H1 (cell line): ENCODE measurements around the gene PHTF2. TPM values are rescaled to one million over a fixed set of nuclear protein-coding genes. Genes with fewer than 3 reads are reported as not detected.

ENCODE experiments used
- CTCF ChIA-PET: fragments of 300-600 bp; sonication (Branson Sonifier 250); formaldehyde crosslinking; loops from one replicate; lab custom pipeline; 2021; ENCODE audit not compliant: partially characterized antibody; lab: Charles Lee
- POLR2A ChIA-PET: fragments of 300-600 bp; sonication (Branson Sonifier 250); formaldehyde crosslinking; loops from one replicate; lab custom pipeline; 2021; ENCODE audit warnings: inconsistent platforms; ENCODE audit not compliant: partially characterized antibody; lab: Charles Lee
- DNase-seq, 2 experiments: peaks; one replicate each; pipeline versions ENCODE4 v3.0.0 to v3.0.0-alpha.2; 2010 to 2022; ENCODE audit warnings: low spot score in 2 of 2, low read depth in 1 of 2, mixed read lengths in 1 of 2
- FAIRE-seq: peaks from 2 replicates; lab custom pipeline; 2011; peaks lifted over from hg19 to GRCh38; lab: Jason Lieb, UNC
- H2AFZ ChIP-seq: 2 replicates; pipeline ENCODE4 v1.8.1; 2012; ENCODE audit warnings: low read length, inconsistent platforms
- H2AK5ac ChIP-seq: 2 replicates; pipeline ENCODE4 v1.6.1; 2013; ENCODE audit warnings: low read depth, low read length
- H2BK120ac ChIP-seq: replicated peaks from 2 replicates; pipeline ENCODE3; 2013; ENCODE audit warnings: low read depth, low read length, inconsistent platforms
- H2BK12ac ChIP-seq: 2 replicates; pipeline ENCODE4 v1.6.1; 2013; ENCODE audit warnings: low read depth, low read length
- H2BK15ac ChIP-seq: 2 replicates; pipeline ENCODE4 v1.6.1; 2013; ENCODE audit warnings: low read length
- H2BK20ac ChIP-seq: 2 replicates; pipeline ENCODE4 v1.6.1; 2013; ENCODE audit warnings: low read length
- H2BK5ac ChIP-seq: 2 replicates; pipeline ENCODE4 v1.6.1; 2013; ENCODE audit warnings: low read depth, low read length
- H3K14ac ChIP-seq: 2 replicates; pipeline ENCODE4 v1.6.1; 2013; ENCODE audit warnings: inconsistent platforms; ENCODE audit not compliant: insufficient read length
- H3K18ac ChIP-seq: 2 replicates; pipeline ENCODE4 v1.6.1; 2013; ENCODE audit warnings: low read length; ENCODE audit errors: extremely low read depth
- H3K23ac ChIP-seq: 2 replicates; pipeline ENCODE4 v1.6.1; 2013; ENCODE audit warnings: inconsistent platforms; ENCODE audit not compliant: insufficient read length
- H3K23me2 ChIP-seq: 2 replicates; pipeline ENCODE4 v1.6.1; 2013; ENCODE audit warnings: low read depth, low read length
- H3K27ac ChIP-seq: 2 replicates; pipeline ENCODE4 v1.6.1; 2011; ENCODE audit warnings: low read depth, low read length, inconsistent platforms
- H3K27me3 ChIP-seq, 4 experiments: replicated peaks in 1 of 4; 1 replicate in 1 of 4; 2 replicates in 3 of 4; pipeline versions ENCODE4 v1.6.1 to v1.8.1; 2011 to 2013; ENCODE audit warnings: low read length in 3 of 4, mild to moderate bottlenecking in 3 of 4, inconsistent platforms in 2 of 4, mixed read lengths in 2 of 4, moderate library complexity in 1 of 4; ENCODE audit not compliant: control insufficient read depth in 3 of 4, insufficient read depth in 3 of 4; ENCODE audit errors: extremely low read depth in 1 of 4
- H3K36me3 ChIP-seq, 4 experiments: 2 replicates each; pipeline versions ENCODE4 v1.6.1 to v1.8.1; 2011 to 2013; ENCODE audit warnings: mild to moderate bottlenecking in 4 of 4, low read length in 3 of 4, moderate library complexity in 2 of 4, control low read depth in 1 of 4, inconsistent platforms in 1 of 4; ENCODE audit not compliant: insufficient read depth in 4 of 4, control insufficient read depth in 2 of 4
- H3K4ac ChIP-seq: replicated peaks from 2 replicates; pipeline ENCODE3; 2013; ENCODE audit warnings: low read length, low read depth, mixed read lengths, inconsistent platforms; ENCODE audit not compliant: insufficient read length
- H3K4me1 ChIP-seq, 4 experiments: replicated peaks in 1 of 4; 1 replicate in 1 of 4; 2 replicates in 3 of 4; pipeline versions ENCODE4 v1.6.1 to v1.8.1; 2011 to 2013; ENCODE audit warnings: low read length in 3 of 4, inconsistent platforms in 2 of 4, mixed read lengths in 1 of 4; ENCODE audit not compliant: insufficient read depth in 4 of 4, control insufficient read depth in 3 of 4
- H3K4me2 ChIP-seq, 2 experiments: 2 replicates each; pipeline versions ENCODE4 v1.6.1 to v1.8.1; 2011 to 2013; ENCODE audit warnings: low read depth in 2 of 2, low read length in 2 of 2, control low read depth in 1 of 2, inconsistent platforms in 1 of 2, mild to moderate bottlenecking in 1 of 2; ENCODE audit not compliant: insufficient read depth in 1 of 2
- H3K4me3 ChIP-seq, 4 experiments: fragments of 200-600, 300-600 bp in 1 of 4; sonication (generic), shearing (Covaris generic), sonication (Bioruptor Twin) in 1 of 4; 2 replicates each; pipeline versions ENCODE4 v1.5.1 to v1.8.1; 2011 to 2016; ENCODE audit warnings: low read length in 4 of 4, low read depth in 3 of 4, control low read depth in 2 of 4, inconsistent platforms in 2 of 4, mild to moderate bottlenecking in 2 of 4, mixed read lengths in 1 of 4, moderate library complexity in 1 of 4; ENCODE audit not compliant: insufficient read depth in 2 of 4; ENCODE audit errors: extremely low read depth in 1 of 4
- H3K56ac ChIP-seq: replicated peaks from 2 replicates; pipeline ENCODE3; 2013; ENCODE audit warnings: low read depth, mild to moderate bottlenecking, mixed read lengths, low read length, inconsistent platforms; ENCODE audit not compliant: insufficient read length
- H3K79me1 ChIP-seq: 2 replicates; pipeline ENCODE4 v1.6.1; 2013; ENCODE audit warnings: low read depth, low read length, control low read depth
- H3K79me2 ChIP-seq, 2 experiments: 2 replicates each; pipeline versions ENCODE4 v1.6.1 to v1.8.1; 2012 to 2013; ENCODE audit warnings: low read length in 2 of 2, mild to moderate bottlenecking in 2 of 2, inconsistent platforms in 1 of 2; ENCODE audit not compliant: insufficient read depth in 2 of 2, control insufficient read depth in 1 of 2
- H3K9ac ChIP-seq, 4 experiments: replicated peaks in 1 of 4; 1 replicate in 1 of 4; 2 replicates in 3 of 4; pipeline versions ENCODE4 v1.6.1 to v1.8.1; 2011 to 2013; ENCODE audit warnings: low read depth in 3 of 4, low read length in 3 of 4, control low read depth in 2 of 4, mild to moderate bottlenecking in 2 of 4, moderate library complexity in 2 of 4, inconsistent platforms in 1 of 4; ENCODE audit errors: extremely low read depth in 1 of 4
- H3K9me3 ChIP-seq, 2 experiments: 2 replicates each; pipeline versions ENCODE4 v1.6.1 to v1.8.1; 2012 to 2013; ENCODE audit warnings: mild to moderate bottlenecking in 2 of 2, moderate library complexity in 2 of 2, control low read depth in 1 of 2, inconsistent platforms in 1 of 2, low read depth in 1 of 2, low read length in 1 of 2, mixed read lengths in 1 of 2; ENCODE audit not compliant: insufficient read depth in 2 of 2
- H4K20me1 ChIP-seq, 2 experiments: replicated peaks in 1 of 2; 2 replicates each; pipeline versions ENCODE3 to v1.8.1; 2011 to 2013; ENCODE audit warnings: inconsistent platforms in 2 of 2, low read length in 2 of 2, mild to moderate bottlenecking in 1 of 2; ENCODE audit not compliant: insufficient read depth in 2 of 2, control insufficient read depth in 1 of 2
- H4K5ac ChIP-seq: 2 replicates; pipeline ENCODE4 v1.6.1; 2013; ENCODE audit warnings: low read length, low read depth, mixed read lengths, inconsistent platforms; ENCODE audit not compliant: insufficient read length
- H4K8ac ChIP-seq: 2 replicates; pipeline ENCODE4 v1.8.0; 2013; ENCODE audit warnings: mild to moderate bottlenecking, moderate library complexity, low read length, inconsistent platforms; ENCODE audit not compliant: insufficient read depth; ENCODE audit errors: extremely low read depth
- H4K91ac ChIP-seq: replicated peaks from 2 replicates; pipeline ENCODE3; 2013; ENCODE audit warnings: low read length, mixed read lengths, inconsistent platforms; ENCODE audit not compliant: insufficient read length
- CHD1 ChIP-seq: IDR thresholded peaks from 2 replicates; pipeline ENCODE4 v1.6.1; 2012; ENCODE audit warnings: low read depth, low read length, improper control_type of control experiment
- CHD2 ChIP-seq: IDR thresholded peaks from 2 replicates; pipeline ENCODE4 v1.6.1; 2012; ENCODE audit warnings: low read length, improper control_type of control experiment
- CTBP2 ChIP-seq: IDR thresholded peaks from 2 replicates; pipeline ENCODE4 v1.7.0; 2011; ENCODE audit warnings: borderline replicate concordance, mild to moderate bottlenecking, moderate library complexity, mixed read lengths, low read length; ENCODE audit not compliant: insufficient read depth, insufficient read length
- EGR1 ChIP-seq: IDR thresholded peaks from 2 replicates; pipeline ENCODE4 v1.6.1; 2011; ENCODE audit warnings: low read depth, low read length, borderline replicate concordance
- GTF2F1 ChIP-seq: IDR thresholded peaks from 2 replicates; pipeline ENCODE4 v1.6.1; 2012; ENCODE audit warnings: low read depth, low read length, improper control_type of control experiment, borderline replicate concordance
- MAX ChIP-seq: IDR thresholded peaks from 2 replicates; pipeline ENCODE4 v1.6.1; 2012; ENCODE audit warnings: inconsistent platforms
- PHF8 ChIP-seq: fragments of 200-600 bp; sonication (generic); conservative IDR thresholded peaks from 2 replicates; pipeline ENCODE4 v1.7.1; 2012; ENCODE audit warnings: low read depth, mild to moderate bottlenecking, inconsistent platforms, low read length, moderate library complexity
- POLR2A ChIP-seq, 2 experiments: IDR thresholded peaks; 1 replicate in 1 of 2; 2 replicates in 1 of 2; pipeline ENCODE4 v1.6.1; 2011; ENCODE audit warnings: low read depth in 2 of 2, low read length in 2 of 2, mild to moderate bottlenecking in 2 of 2; ENCODE audit errors: control extremely low read depth in 1 of 2
- POU5F1 ChIP-seq: IDR thresholded peaks from 2 replicates; pipeline ENCODE4 v1.6.1; 2011; ENCODE audit warnings: low read depth, mild to moderate bottlenecking, low read length, moderate library complexity
- RFX5 ChIP-seq: IDR thresholded peaks from 2 replicates; pipeline ENCODE4 v1.6.1; 2011; ENCODE audit warnings: low read depth, low read length, improper control_type of control experiment, borderline replicate concordance
- SP1 ChIP-seq: IDR thresholded peaks from 2 replicates; pipeline ENCODE4 v1.6.1; 2011; ENCODE audit warnings: low read depth, low read length
- SP4 ChIP-seq: IDR thresholded peaks from 2 replicates; pipeline ENCODE4 v1.6.1; 2012; ENCODE audit warnings: low read length, inconsistent platforms
- TAF7 ChIP-seq: optimal IDR thresholded peaks from 2 replicates; pipeline ENCODE3; 2011; ENCODE audit warnings: low read depth, mild to moderate bottlenecking, inconsistent platforms, low read length, moderate library complexity, borderline replicate concordance
- TBP ChIP-seq: IDR thresholded peaks from 2 replicates; pipeline ENCODE4 v1.6.1; 2011; ENCODE audit warnings: low read depth, low read length, improper control_type of control experiment
- YY1 ChIP-seq: IDR thresholded peaks from 2 replicates; pipeline ENCODE4 v1.6.1; 2011; ENCODE audit warnings: low read depth, mild to moderate bottlenecking, low read length
- WGBS, 2 experiments: shearing (Covaris generic) in 1 of 2; methylation state at CpG; one replicate each; pipeline versions ENCODE4 v1.1.6 to v1.1.7; 2013 to 2015; ENCODE audit warnings: low lambda C conversion rate in 2 of 2, mixed read lengths in 2 of 2, inconsistent platforms in 1 of 2, low coverage in 1 of 2, missing lambda C conversion rate in 1 of 2; ENCODE audit not compliant: insufficient replicate concordance in 2 of 2, insufficient coverage in 1 of 2, insufficient read length in 1 of 2; ENCODE audit errors: extremely low coverage in 1 of 2, missing lambda C conversion rate in 1 of 2; 5-methylcytosine and 5-hydroxymethylcytosine counted together
- polyA plus RNA-seq, 7 experiments: library from polyadenylated mRNA; depleted of rRNA in 3 of 7; stranded (reverse) in 5 of 7; unstranded in 2 of 7; fragments of >200 nt in 5 of 7; fragments of 200-250 nt in 2 of 7; gene quantifications; 1 replicate in 5 of 7; 2 replicates in 1 of 7; 4 replicates in 1 of 7; pipeline versions ENCODE4 v1.2.1 to v1.2.3, GENCODE V29; 2011 to 2013; ENCODE audit warnings: missing spikeins in 2 of 7, mixed read lengths in 2 of 7
- total RNA-seq: library from RNA; stranded (reverse); fragmentation: NEBNext Ultra II Directional; extraction: Animal tissue kit (Norgen Biotek cat#: 25700); gene quantifications from 2 replicates; pipeline ENCODE4 v1.2.1, GENCODE V29; 2021

The PHTF2 gene
- total and polyA plus RNA-seq, 2 of the 8 experiments (the other 6 are each of a cell fraction or from before 2014, with no cell fraction given) = 9.0 to 25.4 TPM

GRCh38 chr7:77980087-77980713, 181.6 kb downstream of the PHTF2 start:
- no peak overlapping the region for H2BK12ac ChIP-seq
- H3K4ac ChIP-seq = no peak overlapping the region
- no peak overlapping the region for H3K23ac ChIP-seq
- ChIA-PET POLR2A (no interaction called here), CTCF (interaction anchor here (2.0 to 2.9 kb wide), 2 partner anchors 10 to 60 kb away, joined by 5 to 13 read pairs; no protein-coding TSS in a partner anchor)
- H3K9me3 ChIP-seq = no peaks in the 10 kb centered on the region
- H2BK120ac ChIP-seq = no peak overlapping the region
- H3K4me3 ChIP-seq = no peak overlapping the region
- H3K79me1 ChIP-seq = no peaks in the 10 kb centered on the region
- H2AK5ac ChIP-seq = no peak overlapping the region
- no peaks in the 10 kb centered on the region for H3K23me2 ChIP-seq
- DNase-seq (no peak), FAIRE-seq (no peak)
- no peaks in the 10 kb centered on the region for H3K36me3 ChIP-seq
- H4K8ac ChIP-seq = no peak overlapping the region
- no peak overlapping the region for H4K91ac ChIP-seq
- no peak overlapping the region for H2BK5ac ChIP-seq
- H3K79me2 ChIP-seq = no peaks in the 10 kb centered on the region
- H3K27me3 ChIP-seq = no peaks in the 10 kb centered on the region
- no peak overlapping the region for H2BK15ac ChIP-seq
- no peaks in the 10 kb centered on the region for H4K20me1 ChIP-seq
- H3K9ac ChIP-seq = no peak overlapping the region
- WGBS, 2 experiments = 89% methylated on average over 3 of the region's 3 CpGs; no CpG with 5 or more reads in 1 of the 2 experiments
- H3K4me2 ChIP-seq = no peak overlapping the region
- H3K14ac ChIP-seq = no peak overlapping the region
- H3K27ac ChIP-seq = no peak overlapping the region
- H3K4me1 ChIP-seq = no peaks in the 10 kb centered on the region
- H2BK20ac ChIP-seq = no peak overlapping the region
- no peak overlapping the region for H3K18ac ChIP-seq
- H3K56ac ChIP-seq = no peak overlapping the region
- no peak overlapping the region for H2AFZ ChIP-seq
- H4K5ac ChIP-seq = no peak overlapping the region
- TF ChIP-seq TAF7 (no peak), EGR1 (no peak), GTF2F1 (no peak), TBP (no peak), MAX (no peak), SP1 (no peak), RFX5 (no peak), PHF8 (no peak), POLR2A (IDR thresholded peaks at IDR 0.05; ENCODE audit: control extremely low read depth in 1 of 2, low read depth in 2 of 2, low read length in 2 of 2) (no peak), CHD1 (no peak), POU5F1 (no peak), SP4 (no peak), CTBP2 (no peak), CHD2 (no peak), YY1 (no peak)
